ENCODE data around the gene KRT10.

DNA sequence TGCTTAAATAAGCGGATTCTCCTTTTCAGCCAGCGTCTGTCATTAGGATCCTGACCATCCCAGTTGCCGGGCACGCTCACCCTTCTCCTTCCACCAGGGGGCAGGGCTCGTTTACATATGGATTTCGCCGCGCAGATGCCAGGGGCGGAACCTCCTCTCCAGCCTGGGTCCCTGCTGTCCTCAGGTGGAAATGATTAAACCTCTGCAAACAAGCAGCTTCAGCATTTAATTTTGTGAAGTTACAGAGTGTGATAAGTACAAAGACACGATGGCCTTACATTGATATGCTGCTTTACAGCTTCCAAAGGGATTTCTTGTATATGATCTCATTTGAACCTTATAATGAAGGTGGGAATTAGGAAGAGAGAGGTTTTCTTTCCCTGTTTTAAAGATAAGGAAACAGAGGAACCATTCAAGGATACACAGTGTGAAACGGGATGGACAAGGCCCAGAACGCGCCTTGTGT is 18.8 kb downstream of the KRT10 start:
- TF ChIP-seq, protein P1, sequence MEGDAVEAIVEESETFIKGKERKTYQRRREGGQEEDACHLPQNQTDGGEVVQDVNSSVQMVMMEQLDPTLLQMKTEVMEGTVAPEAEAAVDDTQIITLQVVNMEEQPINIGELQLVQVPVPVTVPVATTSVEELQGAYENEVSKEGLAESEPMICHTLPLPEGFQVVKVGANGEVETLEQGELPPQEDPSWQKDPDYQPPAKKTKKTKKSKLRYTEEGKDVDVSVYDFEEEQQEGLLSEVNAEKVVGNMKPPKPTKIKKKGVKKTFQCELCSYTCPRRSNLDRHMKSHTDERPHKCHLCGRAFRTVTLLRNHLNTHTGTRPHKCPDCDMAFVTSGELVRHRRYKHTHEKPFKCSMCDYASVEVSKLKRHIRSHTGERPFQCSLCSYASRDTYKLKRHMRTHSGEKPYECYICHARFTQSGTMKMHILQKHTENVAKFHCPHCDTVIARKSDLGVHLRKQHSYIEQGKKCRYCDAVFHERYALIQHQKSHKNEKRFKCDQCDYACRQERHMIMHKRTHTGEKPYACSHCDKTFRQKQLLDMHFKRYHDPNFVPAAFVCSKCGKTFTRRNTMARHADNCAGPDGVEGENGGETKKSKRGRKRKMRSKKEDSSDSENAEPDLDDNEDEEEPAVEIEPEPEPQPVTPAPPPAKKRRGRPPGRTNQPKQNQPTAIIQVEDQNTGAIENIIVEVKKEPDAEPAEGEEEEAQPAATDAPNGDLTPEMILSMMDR (IDR thresholded peaks at IDR 0.05), result peak; percentile 94
- TF ChIP-seq FOXM1 (IDR thresholded peaks at IDR 0.05; ENCODE audit: low read depth), result no peak
- TF ChIP-seq FOXJ3 (CRISPR knock-in tag; IDR thresholded peaks at IDR 0.05), result no peak
- TF ChIP-seq RAD21 (IDR thresholded peaks at IDR 0.05; ENCODE audit: low read length), result peak; percentile 89
- TF ChIP-seq, protein P2, sequence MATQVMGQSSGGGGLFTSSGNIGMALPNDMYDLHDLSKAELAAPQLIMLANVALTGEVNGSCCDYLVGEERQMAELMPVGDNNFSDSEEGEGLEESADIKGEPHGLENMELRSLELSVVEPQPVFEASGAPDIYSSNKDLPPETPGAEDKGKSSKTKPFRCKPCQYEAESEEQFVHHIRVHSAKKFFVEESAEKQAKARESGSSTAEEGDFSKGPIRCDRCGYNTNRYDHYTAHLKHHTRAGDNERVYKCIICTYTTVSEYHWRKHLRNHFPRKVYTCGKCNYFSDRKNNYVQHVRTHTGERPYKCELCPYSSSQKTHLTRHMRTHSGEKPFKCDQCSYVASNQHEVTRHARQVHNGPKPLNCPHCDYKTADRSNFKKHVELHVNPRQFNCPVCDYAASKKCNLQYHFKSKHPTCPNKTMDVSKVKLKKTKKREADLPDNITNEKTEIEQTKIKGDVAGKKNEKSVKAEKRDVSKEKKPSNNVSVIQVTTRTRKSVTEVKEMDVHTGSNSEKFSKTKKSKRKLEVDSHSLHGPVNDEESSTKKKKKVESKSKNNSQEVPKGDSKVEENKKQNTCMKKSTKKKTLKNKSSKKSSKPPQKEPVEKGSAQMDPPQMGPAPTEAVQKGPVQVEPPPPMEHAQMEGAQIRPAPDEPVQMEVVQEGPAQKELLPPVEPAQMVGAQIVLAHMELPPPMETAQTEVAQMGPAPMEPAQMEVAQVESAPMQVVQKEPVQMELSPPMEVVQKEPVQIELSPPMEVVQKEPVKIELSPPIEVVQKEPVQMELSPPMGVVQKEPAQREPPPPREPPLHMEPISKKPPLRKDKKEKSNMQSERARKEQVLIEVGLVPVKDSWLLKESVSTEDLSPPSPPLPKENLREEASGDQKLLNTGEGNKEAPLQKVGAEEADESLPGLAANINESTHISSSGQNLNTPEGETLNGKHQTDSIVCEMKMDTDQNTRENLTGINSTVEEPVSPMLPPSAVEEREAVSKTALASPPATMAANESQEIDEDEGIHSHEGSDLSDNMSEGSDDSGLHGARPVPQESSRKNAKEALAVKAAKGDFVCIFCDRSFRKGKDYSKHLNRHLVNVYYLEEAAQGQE (IDR thresholded peaks at IDR 0.05; ENCODE audit: low read depth, low read length), result no peak
- TF ChIP-seq SMC3 (IDR thresholded peaks at IDR 0.05; ENCODE audit: low read depth, low read length), result peak; percentile 90
- no peak for TF ChIP-seq ELF1 (IDR thresholded peaks at IDR 0.05)
- no peak for TF ChIP-seq POLR2AphosphoS5 (IDR thresholded peaks at IDR 0.05; ENCODE audit: low read depth, low read length)
- no peak for TF ChIP-seq USF1 (IDR thresholded peaks at IDR 0.05; ENCODE audit: borderline replicate concordance, low read depth)

All from SK-N-SH (cell line).